Pons (tissue), 1 donor: ENCODE measurements around the gene YBX3.
"Not testable (repeated sequence)": the region's sequence is repeated elsewhere in the genome, so short reads cannot be mapped to it uniquely, and the experiment has no call there.

Source experiments
- DNase-seq: peaks from one replicate; pipeline ENCODE4 v3.0.0-alpha.2; 2016; ENCODE audit warnings: low spot score

The YBX3 gene

DNA sequence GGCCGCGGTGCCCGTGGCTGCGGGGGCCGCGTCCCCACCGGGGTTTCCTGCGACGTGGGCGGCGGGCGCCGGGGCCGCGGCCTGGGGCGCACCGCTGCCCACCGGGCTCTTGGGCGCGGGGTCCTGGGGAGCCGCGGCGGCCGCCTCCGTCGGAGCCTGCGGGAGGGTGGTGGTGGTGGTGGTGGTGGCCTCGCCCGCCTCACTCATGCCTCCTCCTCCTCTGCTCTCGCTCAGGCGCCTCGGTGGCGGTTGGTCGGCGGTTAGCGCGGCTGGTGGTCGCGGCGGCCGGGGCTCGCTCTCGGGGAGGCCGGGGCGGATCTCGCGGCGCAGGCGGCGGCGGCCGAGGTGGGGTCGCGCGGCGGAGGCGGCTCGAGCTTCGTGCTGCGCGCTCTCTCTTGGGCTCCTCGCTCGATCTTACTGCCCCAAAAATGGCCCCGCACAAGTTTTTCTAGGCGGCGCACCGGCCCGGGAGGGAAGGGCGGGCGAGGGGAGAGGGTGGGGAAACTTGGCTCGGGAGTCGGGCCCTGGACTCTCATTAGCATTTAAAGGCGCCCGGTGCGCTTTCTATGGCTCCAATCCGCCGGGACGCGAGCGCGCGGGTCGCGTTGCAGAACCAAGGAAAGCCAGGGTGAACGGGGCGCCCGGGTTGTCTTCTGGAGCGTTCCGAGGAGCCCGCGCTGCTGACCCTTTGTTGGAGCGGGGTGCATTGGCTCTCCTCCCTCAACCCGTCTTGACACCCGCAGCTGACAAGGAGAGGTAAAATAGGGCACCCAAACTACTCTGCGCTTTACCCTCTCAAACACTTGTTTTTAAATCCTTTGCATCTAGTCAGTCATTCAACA is at the start of gene YBX3:
TSS of gene YBX3 (minus strand) at position 419 of the 842 bp plus-strand sequence. CDS start at position 207, 212 bp downstream.
- peak; percentile 48 for DNase-seq

DNA sequence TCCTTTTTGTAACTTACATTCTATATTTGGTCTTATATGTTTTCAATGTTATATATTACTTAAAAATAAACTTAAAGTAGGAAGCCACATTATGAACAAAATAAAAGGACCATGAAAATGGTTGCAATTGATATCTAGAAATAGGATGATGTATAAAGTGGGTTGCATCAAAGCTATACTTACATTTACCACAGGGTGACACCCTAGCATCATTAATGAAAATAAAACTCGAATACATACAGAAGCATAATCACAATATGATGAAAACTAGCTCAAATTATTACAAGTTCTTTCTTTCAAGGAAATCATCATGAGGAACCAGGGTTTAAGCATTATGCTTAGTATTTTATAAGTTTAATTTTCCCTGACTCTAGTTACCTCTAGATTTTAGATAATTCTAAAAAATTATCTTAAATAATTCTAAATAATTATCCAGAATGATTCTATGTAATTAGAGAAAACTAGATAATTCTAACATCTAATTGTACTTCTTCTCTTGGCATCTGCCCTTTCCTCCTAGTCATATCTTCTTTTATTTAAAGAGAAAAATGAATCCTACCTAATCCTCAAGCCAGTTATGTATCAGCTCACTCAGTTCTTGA is 48.1 kb upstream of the YBX3 start:
- DNase-seq = peak; percentile 37

DNA sequence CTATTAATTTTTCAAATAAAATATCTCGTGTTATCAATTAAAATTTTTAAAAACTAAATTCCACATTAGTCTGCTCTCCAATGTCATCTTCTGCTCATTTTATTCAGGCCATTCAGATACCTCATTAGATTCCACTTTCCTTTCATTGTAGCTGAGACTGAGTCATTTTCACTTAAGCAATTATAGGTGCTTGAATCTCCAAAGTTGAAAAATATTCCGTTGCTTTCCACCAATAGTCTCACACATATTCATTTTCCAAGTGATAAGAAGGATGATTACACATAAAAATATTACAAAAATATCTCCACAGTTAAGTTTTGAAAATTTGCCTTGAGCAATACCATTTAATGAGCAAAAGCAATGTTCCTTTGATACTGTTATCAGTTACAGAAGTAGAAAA is 36.5 kb upstream of the YBX3 start:
- no peak for DNase-seq

DNA sequence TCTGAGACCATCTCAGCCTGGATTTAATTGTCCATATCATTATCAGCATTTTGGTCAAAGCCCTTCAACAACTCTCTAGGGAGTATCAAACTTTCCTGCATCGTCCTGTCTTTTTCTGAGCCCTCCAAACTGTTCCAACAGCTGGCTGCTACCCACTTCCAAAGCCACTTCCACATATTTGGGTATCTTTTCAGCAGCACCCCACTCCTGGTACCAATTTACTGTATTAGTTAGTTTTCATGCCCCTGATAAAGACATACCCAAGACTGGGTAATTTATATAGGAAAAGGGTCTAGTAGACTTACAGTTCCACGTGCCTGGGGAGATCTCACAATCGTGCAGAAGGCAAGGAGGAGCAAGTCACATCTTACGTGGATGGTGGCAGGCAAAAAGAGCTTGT is 33.1 kb upstream of the YBX3 start:
- DNase-seq = no peak

DNA sequence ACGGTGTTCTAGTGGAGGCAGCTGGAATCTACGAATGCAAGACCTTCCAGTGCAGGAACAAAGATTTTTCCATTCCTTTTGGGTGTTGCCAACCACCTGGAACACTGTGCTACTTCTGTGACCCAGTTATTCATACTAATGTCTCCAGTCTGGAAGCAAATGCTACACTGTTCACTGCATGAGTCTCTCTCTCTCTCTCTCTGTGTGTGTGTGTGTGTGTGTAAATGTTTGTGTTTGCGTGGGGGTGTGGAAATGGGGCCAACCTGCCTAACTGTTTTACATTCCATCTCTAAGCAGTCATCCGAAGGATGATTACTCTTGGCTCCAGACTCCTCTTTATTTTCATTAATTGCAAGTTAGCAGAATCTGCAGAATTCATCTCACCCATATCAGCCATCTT is 29.9 kb upstream of the YBX3 start:
- no peak for DNase-seq

DNA sequence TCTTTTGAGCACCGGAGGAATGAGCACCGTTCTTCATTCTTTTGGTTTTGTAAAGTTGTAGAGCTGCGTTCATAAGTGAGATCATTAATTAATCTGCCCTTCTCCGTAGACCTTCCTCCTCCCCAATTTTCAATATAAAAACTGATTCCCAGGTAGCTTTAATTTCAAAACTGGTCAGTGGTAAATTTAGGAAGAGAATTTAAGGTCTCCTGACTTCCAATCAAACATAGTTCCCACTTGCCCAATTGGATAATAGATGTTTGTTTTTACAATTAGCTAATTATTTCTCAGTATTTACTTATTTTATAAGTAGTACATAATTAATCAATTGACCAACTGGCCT is 27.2 kb upstream of the YBX3 start:
- no peak for DNase-seq

DNA sequence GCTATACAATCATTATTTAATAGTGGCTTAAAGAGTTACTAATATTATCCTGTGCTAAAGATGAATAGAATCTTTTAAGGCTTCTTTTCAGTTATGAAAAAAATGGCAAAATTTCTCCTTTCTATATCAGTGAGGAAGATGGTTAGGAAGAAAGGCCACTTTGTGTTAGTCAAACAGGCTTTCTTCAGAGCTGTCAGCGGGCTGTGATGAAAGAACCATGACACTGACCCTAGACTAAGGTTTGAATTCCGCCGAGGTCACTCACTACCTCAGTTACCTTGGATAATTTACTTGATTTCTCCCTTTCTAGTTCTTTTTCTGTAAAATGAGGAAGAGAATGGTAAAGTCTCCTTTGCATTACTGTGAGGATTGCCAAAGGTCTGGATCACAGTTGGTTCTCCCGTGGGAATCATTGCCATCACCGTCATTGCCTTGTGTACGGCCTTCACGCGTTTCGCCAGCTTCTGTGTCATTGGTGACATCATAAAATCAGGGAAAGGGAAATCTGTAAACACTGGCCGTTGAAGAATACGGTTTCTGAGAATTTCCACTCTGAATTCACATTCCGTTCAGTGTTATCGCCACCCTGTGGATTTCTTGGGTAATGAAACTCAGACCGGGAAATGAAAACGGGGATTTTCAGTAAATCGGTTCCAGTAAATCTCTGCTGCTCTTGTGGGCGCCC is 26.7 kb upstream of the YBX3 start:
- peak; percentile 96 for DNase-seq

DNA sequence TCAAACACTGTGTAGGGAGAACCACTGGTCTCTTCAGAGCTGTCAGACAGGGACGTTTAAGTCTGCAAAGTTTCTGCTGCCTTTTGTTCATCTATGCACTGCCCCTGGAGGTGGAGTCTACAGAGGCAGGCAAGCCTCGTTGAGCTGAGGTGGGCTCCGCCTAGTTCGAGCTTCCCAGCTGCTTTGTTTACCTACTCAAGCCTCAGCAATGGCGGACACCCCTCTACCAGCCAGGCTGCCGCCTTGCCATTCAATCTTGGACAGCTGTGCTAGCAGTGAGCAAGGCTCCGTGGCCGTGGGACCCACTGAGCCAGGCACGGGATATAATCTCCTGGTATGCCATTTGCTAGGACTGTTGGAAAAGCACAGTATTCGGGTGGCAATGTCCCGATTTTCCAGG is 24.6 kb upstream of the YBX3 start:
- DNase-seq = no peak

DNA sequence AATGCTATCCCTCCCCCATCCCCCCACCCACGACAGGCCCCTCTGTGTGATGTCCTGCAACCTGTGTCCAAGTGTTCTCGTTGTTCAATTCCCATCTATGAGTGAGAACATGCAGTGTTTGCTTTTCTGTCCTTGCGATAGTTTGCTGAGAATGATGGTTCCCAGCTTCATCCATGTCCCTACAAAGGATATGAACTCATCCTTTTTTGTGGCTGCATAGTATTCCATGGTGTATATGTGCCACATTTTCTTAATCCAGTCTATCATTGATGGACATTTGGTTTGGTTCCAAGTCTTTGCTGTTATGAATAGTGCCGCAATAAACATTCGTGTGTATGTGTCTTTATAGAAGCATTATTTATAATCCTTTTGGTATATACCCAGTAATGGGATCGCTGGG is 20.3 kb upstream of the YBX3 start:
- DNase-seq = not testable (repeated sequence)

DNA sequence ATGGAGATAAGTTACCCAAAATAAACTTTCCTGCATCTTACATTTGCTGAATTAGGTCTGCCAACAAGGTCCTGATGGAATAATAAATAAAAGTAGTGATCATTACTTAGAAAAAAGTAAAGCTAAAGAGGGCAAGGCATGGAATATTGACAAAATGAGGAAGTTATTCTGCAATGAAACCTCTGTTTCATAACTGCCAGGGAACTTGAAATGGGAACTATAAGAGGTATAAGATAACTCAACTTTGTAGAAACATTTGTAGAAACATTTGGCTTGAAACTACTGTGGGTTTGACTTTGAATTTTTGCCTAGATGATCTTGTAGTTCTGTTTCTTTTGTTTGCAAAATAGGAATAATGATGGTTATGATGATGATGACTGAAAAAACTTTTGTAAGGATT is 18.7 kb upstream of the YBX3 start:
- DNase-seq = no peak

DNA sequence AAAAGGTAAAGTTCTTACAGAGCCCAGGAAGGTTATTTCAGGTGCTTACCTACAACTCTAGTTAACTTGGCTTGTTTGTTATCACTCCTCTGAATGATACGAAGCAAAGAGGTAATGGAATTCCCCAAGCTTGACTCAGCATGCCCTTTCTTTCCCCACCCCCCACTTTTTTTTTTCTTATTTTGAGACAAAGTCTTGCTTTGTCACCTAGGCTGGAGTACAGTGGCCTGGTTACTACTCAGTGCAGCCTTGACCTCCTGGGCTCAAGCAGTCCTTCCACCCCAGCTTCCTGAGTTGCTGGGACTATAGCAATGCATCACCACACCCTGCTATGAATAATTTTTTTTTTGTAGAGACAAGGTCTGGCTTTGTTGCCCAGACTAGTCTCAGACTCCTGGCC is 17.1 kb upstream of the YBX3 start:
- no peak for DNase-seq

DNA sequence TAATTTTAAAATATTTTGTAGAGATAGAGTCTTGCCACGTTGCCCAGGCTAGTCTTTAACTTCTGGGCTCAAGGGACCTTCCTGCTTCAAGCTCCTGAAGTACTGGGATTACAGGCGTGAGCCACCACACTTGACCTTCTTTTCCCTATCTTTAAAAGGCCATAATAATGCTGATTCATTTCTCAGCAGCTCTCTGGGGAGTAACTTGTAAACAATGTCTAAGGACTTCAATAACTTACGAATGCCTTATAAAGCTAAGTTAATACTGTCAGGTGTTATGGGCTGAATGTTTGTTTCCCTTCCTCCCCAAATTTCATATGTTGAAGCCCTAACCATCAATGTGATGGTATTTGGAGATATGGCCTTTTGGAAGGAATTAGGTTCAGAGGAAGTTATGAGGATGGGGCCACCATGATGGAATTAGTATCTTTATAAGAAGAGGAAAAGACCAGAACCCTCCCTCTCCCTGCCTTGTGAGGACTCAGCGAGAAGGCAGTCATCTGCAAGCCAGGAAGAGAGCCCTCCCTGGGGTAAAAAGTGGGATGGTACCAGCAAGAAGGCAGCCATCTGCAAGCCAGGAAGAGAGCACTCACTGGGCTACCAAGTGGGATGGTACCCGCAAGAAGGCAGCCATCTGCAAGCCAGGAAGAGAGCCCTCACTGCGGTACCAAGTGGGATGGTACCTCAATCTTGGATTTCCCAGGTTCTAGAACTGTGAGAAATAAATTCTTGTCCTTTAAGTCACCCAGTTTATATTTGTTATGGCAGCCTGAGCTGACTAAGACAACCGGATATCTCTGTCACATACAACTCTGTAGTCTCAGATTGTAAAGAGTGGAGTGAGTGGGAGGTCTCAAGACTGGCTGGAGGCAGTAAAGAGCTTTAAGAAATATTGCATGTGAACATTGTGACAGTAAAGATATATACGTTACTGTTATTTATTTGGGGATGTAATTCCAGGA is 16.3 kb upstream of the YBX3 start:
- DNase-seq = no peak

DNA sequence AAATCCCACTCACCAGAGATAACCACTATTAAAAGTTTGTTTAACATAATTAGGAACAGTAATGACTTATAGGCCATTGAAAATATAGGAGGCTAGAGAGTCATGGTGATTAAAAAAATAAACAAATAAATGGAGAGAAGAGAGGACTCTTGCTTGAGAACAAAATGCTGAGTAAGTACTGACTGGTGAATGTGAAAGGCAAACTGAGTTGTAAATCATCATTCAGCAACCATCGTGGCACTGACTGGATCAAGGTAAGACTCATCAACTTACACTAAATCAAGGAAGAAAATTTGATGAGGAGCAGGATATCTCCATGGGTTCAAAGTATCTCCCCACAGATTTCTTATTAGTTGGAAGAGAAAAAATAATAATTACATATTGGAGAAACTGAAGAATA is 14.1 kb upstream of the YBX3 start:
- DNase-seq = no peak

DNA sequence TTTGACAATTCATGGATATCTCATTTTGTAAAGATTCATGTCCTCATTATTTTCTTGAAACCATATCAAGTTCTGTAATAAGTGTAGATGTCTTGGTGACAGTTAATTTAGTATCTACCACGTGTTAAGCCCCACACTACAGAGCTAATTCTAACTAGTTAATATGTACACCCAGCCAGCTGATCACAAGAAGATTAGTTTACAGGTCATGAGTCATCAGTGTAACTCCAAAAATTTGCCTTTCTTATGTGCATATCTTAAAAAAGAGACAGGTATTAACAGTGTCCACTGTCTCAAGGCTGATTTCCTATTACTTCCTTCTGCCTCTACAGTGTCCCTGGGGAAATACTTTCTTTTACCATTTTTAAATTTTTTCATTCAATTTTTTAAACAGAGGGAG is 13.3 kb upstream of the YBX3 start:
- no peak for DNase-seq

DNA sequence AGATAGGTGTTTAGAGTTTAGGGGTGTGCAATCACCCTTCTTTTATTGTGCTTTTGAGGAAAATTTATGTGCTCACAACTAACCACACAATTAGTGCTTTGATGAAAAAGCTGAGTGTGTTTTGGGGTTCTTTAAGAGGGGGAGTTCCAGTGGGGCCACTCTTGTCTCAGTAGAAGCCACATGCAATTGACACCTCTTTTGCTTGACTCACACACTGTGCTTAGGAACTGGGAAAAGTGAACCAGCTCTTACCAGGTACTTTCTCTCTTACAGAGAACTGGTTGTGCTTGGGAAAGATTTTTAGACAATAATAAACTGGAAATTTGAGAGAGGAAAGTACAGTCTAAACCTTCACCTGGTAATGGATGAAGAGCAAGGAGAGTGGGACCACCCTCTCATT is 12.3 kb upstream of the YBX3 start:
- DNase-seq = no peak

DNA sequence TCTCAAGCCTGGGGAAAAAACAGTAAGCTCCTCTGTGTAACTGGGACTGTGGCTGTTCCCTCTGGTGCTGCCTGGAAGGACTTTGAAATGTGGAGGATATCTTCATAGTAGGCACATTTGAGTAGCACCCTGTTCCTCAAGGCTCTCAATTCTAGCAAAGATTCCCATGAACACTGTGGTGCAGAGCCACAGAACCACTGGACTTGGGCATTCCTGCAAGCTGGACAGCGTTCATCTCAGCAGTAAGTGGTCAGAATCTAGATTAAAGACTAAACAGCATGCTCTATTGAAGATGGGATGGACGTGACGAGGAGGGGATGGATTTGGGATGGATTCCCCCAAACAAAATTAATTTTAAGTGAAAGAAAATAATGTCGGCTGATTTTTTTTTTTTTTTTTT is 9.4 kb upstream of the YBX3 start:
- no peak for DNase-seq

DNA sequence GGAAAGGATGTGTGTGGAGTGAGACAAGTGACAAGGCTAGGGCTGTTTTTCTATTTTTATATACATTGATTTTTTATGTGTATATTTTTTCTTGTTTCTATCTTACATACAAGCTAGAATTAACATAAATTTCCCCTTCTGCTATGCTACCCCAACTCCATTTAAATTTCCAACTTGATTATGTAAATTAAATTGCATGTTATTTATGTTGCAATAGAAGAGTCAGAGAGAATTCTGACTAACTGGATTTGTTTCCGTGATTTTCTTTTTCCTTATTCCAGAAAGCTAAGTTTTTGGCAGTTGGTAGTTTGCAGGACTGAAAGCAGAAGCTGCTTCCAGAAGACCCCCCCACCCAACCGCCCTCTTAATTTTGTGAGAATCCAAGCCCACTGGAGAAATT is 8.9 kb upstream of the YBX3 start:
- DNase-seq = no peak

DNA sequence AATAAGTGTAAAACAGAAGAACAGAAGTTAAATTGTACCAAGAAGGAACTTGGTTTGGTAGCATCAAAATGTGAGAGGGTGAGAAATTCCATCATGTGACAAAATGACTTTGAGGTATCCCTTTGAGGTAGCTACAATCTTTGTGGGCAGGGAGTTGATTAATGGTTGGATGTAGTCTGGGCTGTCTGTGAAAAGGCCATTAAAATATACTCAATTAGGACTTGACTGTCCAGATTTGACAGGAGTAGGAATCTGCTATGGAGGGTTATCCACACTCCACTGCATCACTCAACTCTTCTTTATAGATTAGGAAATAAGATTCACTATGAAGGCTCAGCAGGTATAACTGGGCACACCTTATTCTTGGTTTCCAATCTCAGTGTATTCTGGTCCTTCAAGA is 7.4 kb upstream of the YBX3 start:
- no peak for DNase-seq

DNA sequence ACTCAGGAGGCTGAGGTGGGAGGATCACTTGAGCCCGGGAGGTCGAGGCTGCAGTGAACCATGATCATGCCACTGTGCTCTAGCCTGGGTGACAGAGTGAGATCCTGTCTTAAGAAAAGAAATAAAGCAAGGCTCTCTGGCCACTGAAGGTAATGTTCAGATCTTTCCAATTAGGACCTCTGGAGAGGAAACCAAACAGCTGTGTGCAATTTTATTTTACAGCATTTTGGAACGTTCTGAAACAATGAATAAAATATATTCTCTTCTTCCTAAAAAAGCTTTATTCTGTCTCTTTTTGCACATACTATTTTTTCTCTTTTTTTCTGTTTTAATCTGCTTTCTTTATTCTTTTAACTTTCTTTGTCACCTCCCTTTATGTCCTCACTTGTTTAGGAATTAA is 5.0 kb upstream of the YBX3 start:
- DNase-seq = no peak

DNA sequence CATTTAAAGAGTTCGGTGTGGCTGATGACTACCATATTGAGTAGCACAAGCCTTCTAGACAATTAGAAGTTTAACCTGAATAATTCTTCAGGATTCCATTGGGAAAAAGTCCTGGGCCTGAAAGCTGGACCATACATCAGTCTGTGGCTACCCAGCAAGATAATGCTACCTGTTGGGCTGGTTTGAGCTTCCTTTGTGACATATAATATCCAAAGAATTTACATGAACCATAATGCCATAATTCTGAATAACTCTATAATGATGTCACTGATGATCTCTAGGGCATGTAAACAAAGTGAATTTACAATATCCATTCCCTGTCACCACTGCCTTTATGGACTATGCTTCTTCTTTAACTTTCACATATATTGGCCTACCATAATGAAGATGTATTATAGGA is 3.8 kb upstream of the YBX3 start:
- DNase-seq = no peak

DNA sequence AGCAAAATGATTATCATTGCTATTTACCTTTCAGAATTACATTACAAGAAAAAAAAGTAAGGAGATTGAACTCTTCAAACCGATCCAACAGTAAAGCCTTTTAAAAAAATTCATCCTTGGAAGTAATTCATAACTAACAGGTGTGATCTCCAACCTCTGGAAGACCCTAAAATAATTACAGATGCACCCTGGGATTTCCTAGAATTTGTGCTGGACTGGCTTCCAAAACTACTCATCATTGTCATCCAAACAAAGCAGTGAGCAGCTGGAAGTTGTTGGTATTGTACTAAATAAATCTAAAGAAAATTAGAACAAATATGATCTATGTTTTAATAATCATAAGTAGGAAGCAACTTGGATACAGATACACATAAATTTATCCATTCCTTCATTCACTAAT is 1.9 kb upstream of the YBX3 start:
- no peak for DNase-seq

DNA sequence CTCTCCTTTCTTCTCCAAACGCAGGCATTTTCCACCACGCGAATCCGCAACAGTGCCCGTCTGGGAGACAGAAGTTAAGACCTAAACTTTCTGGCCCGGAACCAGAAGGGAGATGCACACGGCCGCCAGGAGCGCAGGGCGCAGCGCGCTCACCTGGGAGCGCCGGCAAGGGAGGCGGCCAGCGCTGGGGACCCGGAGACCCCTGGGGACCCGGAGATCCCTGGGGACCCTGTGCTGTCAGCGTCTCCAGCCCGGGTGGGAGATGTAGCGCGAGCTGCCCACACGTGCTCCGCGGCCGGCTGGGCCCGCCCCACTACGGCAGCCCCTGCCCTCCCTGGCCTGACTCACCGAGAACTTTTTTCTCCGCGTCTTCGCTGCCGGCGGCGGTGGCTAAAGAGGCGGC is 620 bp downstream of the YBX3 start:
- DNase-seq = no peak
